ENCODE results near the gene EIF1B. TPM values are rescaled to one million over a fixed set of nuclear protein-coding genes. Genes with fewer than 3 reads are reported as not detected.
"Not testable (repeated sequence)": the region's sequence is repeated elsewhere in the genome, so short reads cannot be mapped to it uniquely, and the experiment has no call there.

Gene EIF1B
- total RNA-seq (2014; rRNA removed; shearing (Covaris generic)), result 13.0 and 19.3 TPM in 2 replicates

- Histone ChIP-seq H3K9me3 (replicated peaks) (no peaks in the 10 kb centered on the region), H3K27ac (peak within 1 kb of the TSS; percentile 69), H3K4me1 (replicated peaks) (peaks cover 5% of the 10 kb centered on the region), H3K36me3 (peaks cover 41% of the 10 kb centered on the region), H3K4me3 (peak within 1 kb of the TSS; percentile 76), H3K27me3 (replicated peaks) (no peaks in the 10 kb centered on the region)
- peak; percentile 94 to 95 for DNase-seq (ENCODE audit: low read depth in 1 of 2, low spot score in 2 of 2)
Observed at GRCh38 chr3:40309418-40309924, at the start of gene EIF1B. Gene EIF1B (plus strand): TSS chr3:40309707. CDS start chr3:40309942, 235 bp downstream.

GRCh38 chr3:40262331-40262730 is 47.2 kb upstream of the EIF1B start:
- no peaks in the 10 kb centered on the region for H3K27me3 ChIP-seq (replicated peaks)
- no peaks in the 10 kb centered on the region for H3K4me1 ChIP-seq (replicated peaks)
- no peaks in the 10 kb centered on the region for H3K9me3 ChIP-seq (replicated peaks)
- no peak overlapping the region for H3K4me3 ChIP-seq
- no peak overlapping the region for H3K27ac ChIP-seq
- H3K36me3 ChIP-seq, result no peaks in the 10 kb centered on the region
- no peak for DNase-seq (ENCODE audit: low read depth in 1 of 2, low spot score in 2 of 2)

- Histone ChIP-seq H3K27ac (no peak overlapping the region), H3K27me3 (replicated peaks) (no peaks in the 10 kb centered on the region), H3K9me3 (replicated peaks) (no peaks in the 10 kb centered on the region), H3K36me3 (no peaks in the 10 kb centered on the region), H3K4me1 (replicated peaks) (no peaks in the 10 kb centered on the region), H3K4me3 (no peak overlapping the region)
- no peak for DNase-seq (ENCODE audit: low read depth in 1 of 2, low spot score in 2 of 2)
Observed at GRCh38 chr3:40264451-40264850, 45.1 kb upstream of the EIF1B start.

DNA sequence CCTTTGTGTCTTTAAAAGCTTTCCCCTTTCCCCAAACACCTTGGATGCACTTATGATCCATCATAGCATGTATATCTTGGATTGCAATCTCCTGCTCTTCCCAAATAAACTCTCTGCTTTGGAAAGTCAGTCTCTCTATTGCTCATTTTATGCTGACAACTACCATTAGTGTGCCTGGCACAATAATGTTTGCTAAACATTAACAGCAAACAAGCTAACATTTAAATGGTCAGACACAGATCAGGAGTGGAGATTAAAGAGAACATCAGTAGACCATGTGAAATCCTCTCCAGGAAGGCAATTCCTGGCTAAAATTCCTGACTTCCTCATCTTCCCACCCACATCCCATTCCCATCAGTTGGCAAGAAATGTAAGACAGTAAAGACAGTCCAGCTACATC is 44.3 kb upstream of the EIF1B start:
- Histone ChIP-seq H3K36me3 (no peaks in the 10 kb centered on the region), H3K4me1 (replicated peaks) (no peaks in the 10 kb centered on the region), H3K4me3 (no peak overlapping the region), H3K27me3 (replicated peaks) (no peaks in the 10 kb centered on the region), H3K9me3 (replicated peaks) (no peaks in the 10 kb centered on the region), H3K27ac (no peak overlapping the region)
- DNase-seq (ENCODE audit: low read depth in 1 of 2, low spot score in 2 of 2), result no peak

DNA sequence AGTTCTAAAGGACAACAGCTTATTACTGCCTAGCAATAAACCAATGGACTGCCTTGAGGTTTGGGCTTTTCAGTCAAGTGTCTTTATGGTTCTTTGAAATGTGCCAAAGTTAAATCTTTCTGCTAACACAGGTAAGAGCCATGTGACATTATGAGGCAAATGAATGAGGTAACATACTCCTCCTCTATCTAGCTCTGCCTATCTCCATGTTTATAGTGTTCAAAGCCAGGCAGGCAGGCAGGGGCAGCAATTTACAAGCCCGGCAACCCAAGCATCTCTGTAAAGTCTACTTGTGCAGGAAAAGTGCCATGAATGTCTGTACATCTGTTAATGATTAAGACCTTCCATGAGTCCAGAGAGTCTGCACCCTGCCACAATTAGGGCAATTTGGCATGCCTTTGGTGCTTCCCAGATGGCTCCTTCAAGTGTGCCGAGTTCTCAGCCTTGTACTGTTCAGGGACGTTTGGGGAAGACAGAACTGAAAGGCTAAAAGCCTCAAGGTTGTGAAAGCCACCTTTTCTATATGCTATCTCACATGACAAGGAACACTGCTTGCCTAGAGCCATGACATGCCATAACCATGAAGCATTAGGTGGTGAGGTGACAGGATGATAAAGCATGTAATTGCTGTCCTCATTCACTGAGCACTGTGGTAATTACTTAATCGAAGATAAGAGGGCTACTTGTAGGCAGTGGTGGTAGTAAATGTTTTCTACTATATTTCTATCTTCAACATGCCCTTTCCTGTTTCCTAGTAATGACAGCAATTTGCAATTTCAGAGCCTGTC is 41.4 kb upstream of the EIF1B start:
- Histone ChIP-seq H3K36me3 (no peaks in the 10 kb centered on the region), H3K4me3 (no peak overlapping the region), H3K9me3 (replicated peaks) (no peaks in the 10 kb centered on the region), H3K27ac (no peak overlapping the region), H3K4me1 (replicated peaks) (no peaks in the 10 kb centered on the region), H3K27me3 (replicated peaks) (no peaks in the 10 kb centered on the region)
- DNase-seq (ENCODE audit: low read depth in 1 of 2, low spot score in 2 of 2), result no peak

GRCh38 chr3:40268802-40269524 is 40.5 kb upstream of the EIF1B start:
- no peak for DNase-seq (ENCODE audit: low read depth in 1 of 2, low spot score in 2 of 2)
- Histone ChIP-seq H3K4me3 (no peak overlapping the region), H3K36me3 (no peaks in the 10 kb centered on the region), H3K27me3 (replicated peaks) (no peaks in the 10 kb centered on the region), H3K4me1 (replicated peaks) (no peaks in the 10 kb centered on the region), H3K9me3 (replicated peaks) (no peaks in the 10 kb centered on the region), H3K27ac (no peak overlapping the region)

DNA sequence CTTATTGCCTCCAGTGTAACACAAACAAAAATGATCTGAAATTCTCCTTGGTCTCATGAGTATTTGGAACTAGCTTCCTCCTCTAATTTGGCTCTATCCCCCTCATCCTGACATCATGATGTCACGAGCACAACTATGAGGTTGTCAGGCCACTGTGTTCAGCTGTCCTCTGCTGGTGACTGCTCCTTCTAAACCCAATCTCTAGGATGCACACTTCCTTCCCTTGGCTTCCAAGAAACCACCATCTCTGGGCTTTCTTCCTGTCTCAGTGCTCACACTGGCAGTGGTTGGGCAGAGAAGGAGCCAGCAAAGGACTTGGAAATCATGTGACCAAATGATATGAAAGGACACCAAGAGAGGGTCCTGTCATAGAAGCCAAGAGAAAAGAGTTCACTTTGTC is 30.7 kb upstream of the EIF1B start:
- no peaks in the 10 kb centered on the region for H3K36me3 ChIP-seq
- DNase-seq (ENCODE audit: low read depth in 1 of 2, low spot score in 2 of 2), result no peak
- H3K27ac ChIP-seq, result no peak overlapping the region
- no peaks in the 10 kb centered on the region for H3K27me3 ChIP-seq (replicated peaks)
- no peaks in the 10 kb centered on the region for H3K4me1 ChIP-seq (replicated peaks)
- no peaks in the 10 kb centered on the region for H3K9me3 ChIP-seq (replicated peaks)
- no peak overlapping the region for H3K4me3 ChIP-seq

GRCh38 chr3:40281995-40282394 is 27.5 kb upstream of the EIF1B start:
- H3K36me3 ChIP-seq, result no peaks in the 10 kb centered on the region
- H3K4me1 ChIP-seq (replicated peaks), result no peaks in the 10 kb centered on the region
- H3K4me3 ChIP-seq, result no peak overlapping the region
- H3K27ac ChIP-seq, result no peak overlapping the region
- H3K9me3 ChIP-seq (replicated peaks), result no peaks in the 10 kb centered on the region
- H3K27me3 ChIP-seq (replicated peaks), result no peaks in the 10 kb centered on the region
- DNase-seq (ENCODE audit: low read depth in 1 of 2, low spot score in 2 of 2), result no peak

DNA sequence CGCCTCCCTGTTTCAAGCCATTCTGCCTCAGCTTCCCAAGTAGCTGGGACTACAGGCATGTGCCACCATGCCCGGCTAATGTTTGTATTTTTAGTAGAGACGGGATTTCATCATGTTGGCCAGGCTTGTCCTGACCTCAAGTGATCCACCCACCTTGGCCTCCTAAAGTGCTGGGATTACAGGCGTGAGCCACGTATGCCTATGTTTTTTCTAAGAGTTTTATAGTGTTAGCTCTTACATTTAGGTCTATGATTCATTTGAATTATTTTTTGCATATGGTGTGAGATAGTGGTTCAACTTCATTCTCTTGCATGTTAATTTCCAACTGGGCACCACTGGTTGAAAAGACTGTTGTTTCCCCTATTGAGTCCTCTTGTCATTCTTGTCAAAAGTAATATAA is 26.4 kb upstream of the EIF1B start:
- H3K27ac ChIP-seq; H3K27me3 ChIP-seq (replicated peaks); H3K4me3 ChIP-seq; H3K9me3 ChIP-seq (replicated peaks); H3K4me1 ChIP-seq (replicated peaks); DNase-seq (ENCODE audit: low read depth in 1 of 2, low spot score in 2 of 2); H3K36me3 ChIP-seq: not testable (repeated sequence)

DNA sequence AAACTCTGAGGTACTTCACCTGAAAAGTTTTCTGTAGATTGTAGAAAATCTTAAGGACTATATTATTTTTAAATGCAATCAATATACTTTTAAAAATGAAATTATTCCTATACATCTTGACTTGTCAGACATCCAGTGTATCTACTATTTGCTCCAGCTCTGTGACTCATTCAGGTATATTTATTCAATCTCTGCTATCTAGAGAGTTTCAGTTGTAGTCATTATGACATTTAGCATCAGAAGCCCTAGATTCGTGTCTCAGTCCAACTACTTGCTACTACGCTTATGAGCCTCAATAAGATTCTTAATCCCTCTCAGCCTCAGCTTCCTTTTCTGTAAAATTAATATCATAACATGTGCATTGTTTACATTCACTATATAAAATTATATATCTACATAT is 22.3 kb upstream of the EIF1B start:
- Histone ChIP-seq H3K4me1 (replicated peaks) (no peaks in the 10 kb centered on the region), H3K4me3 (no peak overlapping the region), H3K27me3 (replicated peaks) (no peaks in the 10 kb centered on the region), H3K27ac (no peak overlapping the region), H3K36me3 (no peaks in the 10 kb centered on the region), H3K9me3 (replicated peaks) (no peaks in the 10 kb centered on the region)
- no peak for DNase-seq (ENCODE audit: low read depth in 1 of 2, low spot score in 2 of 2)

DNA sequence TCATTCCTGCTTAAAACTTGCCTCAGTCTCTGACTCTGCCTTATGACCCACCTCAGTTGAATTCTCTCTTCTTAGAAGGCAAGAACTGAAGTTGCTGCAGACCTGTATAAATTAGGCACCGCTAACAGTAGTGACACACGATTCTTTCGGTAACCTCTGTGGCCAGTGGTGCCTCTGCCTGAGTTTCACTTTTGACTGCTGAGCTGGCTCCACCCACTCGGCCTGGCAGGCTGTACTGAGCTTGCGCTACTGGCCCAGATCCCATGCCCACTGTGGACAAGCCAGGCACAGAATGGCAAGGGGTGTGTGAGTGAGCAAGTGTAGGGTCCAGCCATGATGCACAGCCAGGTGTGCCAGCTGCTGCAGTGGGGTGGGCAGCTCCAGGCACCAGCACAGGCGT is 19.1 kb upstream of the EIF1B start:
- H3K4me3 ChIP-seq, result no peak overlapping the region
- no peaks in the 10 kb centered on the region for H3K4me1 ChIP-seq (replicated peaks)
- no peak overlapping the region for H3K27ac ChIP-seq
- no peaks in the 10 kb centered on the region for H3K36me3 ChIP-seq
- no peaks in the 10 kb centered on the region for H3K27me3 ChIP-seq (replicated peaks)
- no peaks in the 10 kb centered on the region for H3K9me3 ChIP-seq (replicated peaks)
- no peak for DNase-seq (ENCODE audit: low read depth in 1 of 2, low spot score in 2 of 2)

DNA sequence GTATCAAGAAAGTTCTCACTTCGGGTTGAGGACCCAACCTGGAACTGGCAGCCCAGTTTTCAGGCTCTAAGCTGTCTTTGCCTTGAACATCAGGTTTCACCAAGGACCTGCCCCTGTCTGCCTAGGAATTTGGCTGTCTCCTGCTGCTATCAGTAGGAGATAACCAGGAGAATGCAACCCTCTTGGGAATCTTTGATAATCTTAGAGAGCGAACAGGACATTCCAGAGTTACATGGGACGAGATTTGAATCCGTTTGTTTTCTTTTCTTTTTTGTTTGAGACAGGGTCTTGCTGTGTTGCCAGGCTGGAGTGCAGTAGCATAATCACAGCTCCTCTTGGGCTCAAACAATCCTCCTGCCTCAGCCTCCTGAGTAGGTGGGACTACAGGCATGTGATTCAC is 18.0 kb upstream of the EIF1B start:
- H3K9me3 ChIP-seq (replicated peaks), result no peaks in the 10 kb centered on the region
- H3K36me3 ChIP-seq, result no peaks in the 10 kb centered on the region
- DNase-seq (ENCODE audit: low read depth in 1 of 2, low spot score in 2 of 2), result no peak
- no peaks in the 10 kb centered on the region for H3K27me3 ChIP-seq (replicated peaks)
- H3K27ac ChIP-seq, result no peak overlapping the region
- H3K4me1 ChIP-seq (replicated peaks), result no peaks in the 10 kb centered on the region
- no peak overlapping the region for H3K4me3 ChIP-seq

DNA sequence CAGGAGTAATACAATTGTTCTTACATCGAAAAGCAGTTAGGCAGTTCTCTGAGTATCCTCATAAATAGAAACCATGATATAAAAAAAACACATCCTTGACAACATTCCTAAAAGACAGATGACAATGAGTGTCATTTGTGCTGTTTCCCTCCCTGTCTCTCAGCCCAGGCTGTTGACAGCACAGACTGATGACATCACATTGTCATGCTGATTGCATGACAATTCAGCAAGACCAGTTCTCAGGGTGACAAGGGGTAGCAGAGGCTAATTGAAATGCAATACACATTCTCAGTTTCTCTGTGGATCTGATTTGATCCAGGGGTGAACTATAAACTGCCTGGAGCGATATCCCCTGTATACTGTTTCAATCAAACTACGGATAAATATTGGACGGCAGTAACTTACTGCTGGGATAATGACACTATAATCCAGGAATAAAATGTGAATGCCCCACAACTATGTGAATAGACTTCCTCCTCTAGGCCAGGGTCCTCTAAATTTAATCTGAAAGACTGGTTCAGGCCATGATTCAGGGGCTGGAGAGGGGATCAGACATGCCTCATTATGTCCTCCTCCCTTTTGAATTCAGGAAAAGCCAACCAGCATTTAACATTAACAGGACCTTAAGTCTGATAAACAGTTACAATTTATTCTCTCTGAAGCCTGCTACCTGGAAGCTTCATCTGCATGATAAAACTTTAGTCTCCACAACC is 16.7 kb upstream of the EIF1B start:
- Histone ChIP-seq H3K36me3 (no peaks in the 10 kb centered on the region), H3K4me1 (replicated peaks) (no peaks in the 10 kb centered on the region), H3K4me3 (no peak overlapping the region), H3K27ac (no peak overlapping the region), H3K27me3 (replicated peaks) (no peaks in the 10 kb centered on the region), H3K9me3 (replicated peaks) (no peaks in the 10 kb centered on the region)
- no peak for DNase-seq (ENCODE audit: low read depth in 1 of 2, low spot score in 2 of 2)

DNA sequence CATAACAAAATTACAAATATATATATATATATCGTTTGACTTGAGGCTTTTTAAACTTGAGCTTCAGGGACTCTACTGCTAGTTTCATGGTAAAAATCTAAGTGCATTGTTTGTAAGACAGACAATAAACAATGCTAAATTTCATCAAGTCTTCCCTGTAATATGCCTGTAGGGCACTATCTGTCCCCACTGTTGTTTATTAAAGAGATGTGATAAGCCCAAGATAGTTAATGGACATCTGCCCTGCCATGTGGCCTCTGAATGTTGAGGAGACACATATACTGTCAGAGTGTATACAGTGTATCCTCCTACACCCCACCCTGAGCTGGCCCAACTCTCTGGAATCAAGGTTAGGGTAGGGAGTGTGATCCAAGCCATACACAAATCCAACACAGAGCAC is 15.1 kb upstream of the EIF1B start:
- H3K27ac ChIP-seq, result no peak overlapping the region
- H3K36me3 ChIP-seq, result no peaks in the 10 kb centered on the region
- peaks cover 2% of the 10 kb centered on the region for H3K4me1 ChIP-seq (replicated peaks)
- no peaks in the 10 kb centered on the region for H3K27me3 ChIP-seq (replicated peaks)
- H3K4me3 ChIP-seq, result no peak overlapping the region
- no peak for DNase-seq (ENCODE audit: low read depth in 1 of 2, low spot score in 2 of 2)
- no peaks in the 10 kb centered on the region for H3K9me3 ChIP-seq (replicated peaks)

Data from SJSA1 (cell line).